GM12864 (cell line): Measurements from ENCODE around the gene GNB1L.

Experiments
- DNase-seq: peaks from one replicate; pipeline ENCODE4 v3.0.0-alpha.2; 2011; ENCODE audit warnings: low read depth
- H3K4me3 ChIP-seq: 2 replicates; pipeline ENCODE4 v1.5.1; 2011; ENCODE audit warnings: mild to moderate bottlenecking, low read depth, low read length, control low read depth
- CTCF ChIP-seq: IDR thresholded peaks from 2 replicates; pipeline ENCODE4 v1.5.1; 2011; ENCODE audit warnings: low read depth, mild to moderate bottlenecking, moderate library complexity, low read length, control low read depth, inconsistent platforms; ENCODE audit errors: missing control alignments

GNB1L gene

GRCh38 chr22:19807914-19808872 is 46.5 kb downstream of the GNB1L start:
- TF ChIP-seq CTCF = no peak
- H3K4me3 ChIP-seq = no peak overlapping the region
- DNase-seq = no peak

GRCh38 chr22:19807161-19807913 is 47.3 kb downstream of the GNB1L start:
- H3K4me3 ChIP-seq = no peak overlapping the region
- TF ChIP-seq CTCF = no peak
- no peak for DNase-seq

- DNase-seq = no peak
These were observed 48.2 kb downstream of the GNB1L start for GRCh38 chr22:19806213-19807160.

GRCh38 chr22:19805821-19806212 is 48.9 kb downstream of the GNB1L start:
- no peak overlapping the region for H3K4me3 ChIP-seq
- no peak for DNase-seq

More at GRCh38 chr22:19806213-19807160, 48.2 kb downstream of the GNB1L start:
- TF ChIP-seq CTCF = no peak
- no peak overlapping the region for H3K4me3 ChIP-seq

GRCh38 chr22:19803736-19804267 is 50.9 kb downstream of the GNB1L start:
- TF ChIP-seq CTCF = no peak
- no peak for DNase-seq
- H3K4me3 ChIP-seq = no peak overlapping the region

More at GRCh38 chr22:19805821-19806212, 48.9 kb downstream of the GNB1L start:
- TF ChIP-seq CTCF = no peak
